Measurements from ENCODE around the gene NUP107.

DNA sequence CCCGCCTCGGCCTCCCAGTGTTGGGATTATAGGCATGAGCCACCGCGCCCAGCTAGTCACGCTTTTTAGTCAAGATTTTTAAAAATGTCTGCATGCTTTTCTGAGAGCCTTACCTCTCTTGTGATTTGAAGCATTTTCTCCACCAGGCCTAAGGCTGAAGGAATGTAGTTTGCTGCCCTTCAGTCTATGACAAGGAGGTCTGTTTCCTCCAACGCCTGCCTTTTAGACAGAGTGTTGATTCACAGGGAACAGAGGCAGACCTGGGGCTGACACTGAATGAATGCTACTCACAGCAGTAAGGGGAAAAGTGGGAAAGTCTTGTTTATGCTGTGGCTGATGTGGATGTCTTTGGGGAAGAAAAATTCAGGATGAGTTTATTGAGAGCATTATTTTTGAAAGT, 94.0 kb downstream of the NUP107 start:
- TF ChIP-seq, protein P1, sequence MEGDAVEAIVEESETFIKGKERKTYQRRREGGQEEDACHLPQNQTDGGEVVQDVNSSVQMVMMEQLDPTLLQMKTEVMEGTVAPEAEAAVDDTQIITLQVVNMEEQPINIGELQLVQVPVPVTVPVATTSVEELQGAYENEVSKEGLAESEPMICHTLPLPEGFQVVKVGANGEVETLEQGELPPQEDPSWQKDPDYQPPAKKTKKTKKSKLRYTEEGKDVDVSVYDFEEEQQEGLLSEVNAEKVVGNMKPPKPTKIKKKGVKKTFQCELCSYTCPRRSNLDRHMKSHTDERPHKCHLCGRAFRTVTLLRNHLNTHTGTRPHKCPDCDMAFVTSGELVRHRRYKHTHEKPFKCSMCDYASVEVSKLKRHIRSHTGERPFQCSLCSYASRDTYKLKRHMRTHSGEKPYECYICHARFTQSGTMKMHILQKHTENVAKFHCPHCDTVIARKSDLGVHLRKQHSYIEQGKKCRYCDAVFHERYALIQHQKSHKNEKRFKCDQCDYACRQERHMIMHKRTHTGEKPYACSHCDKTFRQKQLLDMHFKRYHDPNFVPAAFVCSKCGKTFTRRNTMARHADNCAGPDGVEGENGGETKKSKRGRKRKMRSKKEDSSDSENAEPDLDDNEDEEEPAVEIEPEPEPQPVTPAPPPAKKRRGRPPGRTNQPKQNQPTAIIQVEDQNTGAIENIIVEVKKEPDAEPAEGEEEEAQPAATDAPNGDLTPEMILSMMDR (conservative IDR thresholded peaks at IDR 0.05; ENCODE audit: low read length) = no peak
- TF ChIP-seq EZH2phosphoT487 (IDR thresholded peaks at IDR 0.05; ENCODE audit: borderline replicate concordance, low read depth, low read length) = no peak

Measured in OCI-LY7 (cell line).